GM12878 (cell line): Measurements from ENCODE around the gene SYNGR1. TPM values are rescaled to one million over a fixed set of nuclear protein-coding genes. Genes with fewer than 3 reads are reported as not detected.

Source experiments
- ATF7 ChIP-seq: fragments of 450-650 bp; IDR thresholded peaks from 2 replicates; pipeline ENCODE4 v1.6.1; 2016; ENCODE audit warnings: low read depth, mild to moderate bottlenecking
- CEBPB ChIP-seq, 2 experiments: fragments of 150-350 bp in 1 of 2; IDR thresholded peaks; 2 replicates each; pipeline ENCODE4 v1.6.1; 2012 to 2014; ENCODE audit warnings: low read depth in 2 of 2, low read length in 2 of 2, borderline replicate concordance in 1 of 2, inconsistent platforms in 1 of 2
- EED ChIP-seq: sonication (generic); IDR thresholded peaks from 2 replicates; pipeline ENCODE4 v1.6.1; 2016; ENCODE audit warnings: antibody characterized with exemption, low read depth
- FOS ChIP-seq: IDR thresholded peaks from 3 replicates; pipeline ENCODE4 v1.6.1; 2011; ENCODE audit warnings: borderline replicate concordance; ENCODE audit not compliant: insufficient read length; ENCODE audit errors: extremely low read depth
- KDM1A ChIP-seq: fragments of 200-600 bp; sonication (generic); IDR thresholded peaks from 2 replicates; pipeline ENCODE4 v1.6.1; 2016; ENCODE audit warnings: borderline replicate concordance
- KLF5 ChIP-seq: fragments of 450-650 bp; IDR thresholded peaks from 2 replicates; pipeline ENCODE4 v1.6.1; 2014; ENCODE audit warnings: mild to moderate bottlenecking; ENCODE audit not compliant: partially characterized antibody
- MTA3 ChIP-seq: IDR thresholded peaks from 2 replicates; pipeline ENCODE4 v1.6.1; 2012; ENCODE audit warnings: low read length, inconsistent platforms, borderline replicate concordance
- NR2C1 ChIP-seq: fragments of 450-650 bp; IDR thresholded peaks from 2 replicates; pipeline ENCODE4 v1.6.1; 2017; ENCODE audit warnings: antibody characterized with exemption, mild to moderate bottlenecking, moderate library complexity
- PML ChIP-seq: IDR thresholded peaks from 2 replicates; pipeline ENCODE4 v1.6.1; 2012; ENCODE audit warnings: low read length, inconsistent platforms
- POLR2AphosphoS2 ChIP-seq: IDR thresholded peaks from 2 replicates; pipeline ENCODE4 v1.6.1; 2011; ENCODE audit warnings: low read depth, mild to moderate bottlenecking, low read length, improper control_type of control experiment, moderate library complexity
- POU2F2 ChIP-seq: IDR thresholded peaks from 3 replicates; pipeline ENCODE4 v1.6.1; 2011; ENCODE audit warnings: low read depth, mild to moderate bottlenecking, low read length, borderline replicate concordance
- RAD21 ChIP-seq: IDR thresholded peaks from 2 replicates; pipeline ENCODE4 v1.6.1; 2011; ENCODE audit warnings: mild to moderate bottlenecking, low read depth, low read length, moderate library complexity; ENCODE audit not compliant: insufficient read depth
- SMAD5 ChIP-seq: IDR thresholded peaks from 2 replicates; pipeline ENCODE4 v1.6.1; 2016; ENCODE audit warnings: antibody characterized with exemption, low read depth
- STAT1 ChIP-seq: fragments of 450-650 bp; conservative IDR thresholded peaks from 2 replicates; pipeline ENCODE4 v1.6.1; 2014; ENCODE audit warnings: antibody characterized with exemption, mild to moderate bottlenecking
- STAT3 ChIP-seq: IDR thresholded peaks from 2 replicates; pipeline ENCODE4 v1.6.1; 2011; ENCODE audit warnings: low read depth, low read length, improper control_type of control experiment
- TBL1XR1 ChIP-seq: IDR thresholded peaks from 2 replicates; pipeline ENCODE4 v1.6.1; 2012; ENCODE audit warnings: low read depth, low read length, improper control_type of control experiment
- ZBED1 ChIP-seq: IDR thresholded peaks from 2 replicates; pipeline ENCODE4 v1.6.1; 2016; ENCODE audit warnings: borderline replicate concordance
- ZNF24 ChIP-seq: fragments of 450-650 bp; IDR thresholded peaks from 2 replicates; pipeline ENCODE4 v1.6.1; 2017; ENCODE audit warnings: antibody characterized with exemption, mild to moderate bottlenecking
- polyA plus RNA-seq, 11 experiments: library from polyadenylated mRNA; depleted of rRNA in 4 of 11; unstranded in 6 of 11; stranded (reverse) in 5 of 11; fragments of >200 nt; fragmentation: Nextera tagmentation in 4 of 11; fragmentation: Illumina TruSeq in 1 of 11; extraction: Ambion mirVana in 4 of 11; extraction: Trizol in 1 of 11; gene quantifications; 1 replicate in 1 of 11; 2 replicates in 10 of 11; pipeline versions ENCODE4 v1.2.1 to v1.2.3, GENCODE V29; 2011 to 2016; ENCODE audit warnings: inconsistent platforms in 2 of 11, missing spikeins in 2 of 11, low read depth in 1 of 11
- total RNA-seq, 4 experiments: library from RNA; depleted of rRNA in 3 of 4; stranded (reverse); fragments of >200 nt in 3 of 4; fragmentation: Illumina TruSeq in 1 of 4; extraction: Trizol in 1 of 4; gene quantifications; 2 replicates each; pipeline versions ENCODE4 v1.2.1 to v1.2.3, GENCODE V29; 2013 to 2021
- TF ChIP-seq, protein P1 (sequence below): fragments of 450-650 bp; IDR thresholded peaks from 2 replicates; pipeline ENCODE4 v1.6.1; 2017; ENCODE audit warnings: mild to moderate bottlenecking, moderate library complexity
- TF ChIP-seq, protein P2 (sequence below): fragments of 450-650 bp; formaldehyde crosslinking; IDR thresholded peaks from 2 replicates; pipeline ENCODE4 v1.5.0; 2022; ENCODE audit warnings: mild to moderate bottlenecking, missing genetic modification characterization
- TF ChIP-seq, protein P3 (sequence below): IDR thresholded peaks from 2 replicates; pipeline ENCODE4 v1.6.1; 2011; ENCODE audit warnings: mild to moderate bottlenecking, low read depth, low read length, moderate library complexity; ENCODE audit not compliant: insufficient replicate concordance

Gene SYNGR1
- total and polyA plus RNA-seq, 10 of the 15 experiments (the other 5 are each of a cell fraction or from before 2014, with no cell fraction given) = 0.87 to 9.2 (median 3.5) TPM

DNA sequence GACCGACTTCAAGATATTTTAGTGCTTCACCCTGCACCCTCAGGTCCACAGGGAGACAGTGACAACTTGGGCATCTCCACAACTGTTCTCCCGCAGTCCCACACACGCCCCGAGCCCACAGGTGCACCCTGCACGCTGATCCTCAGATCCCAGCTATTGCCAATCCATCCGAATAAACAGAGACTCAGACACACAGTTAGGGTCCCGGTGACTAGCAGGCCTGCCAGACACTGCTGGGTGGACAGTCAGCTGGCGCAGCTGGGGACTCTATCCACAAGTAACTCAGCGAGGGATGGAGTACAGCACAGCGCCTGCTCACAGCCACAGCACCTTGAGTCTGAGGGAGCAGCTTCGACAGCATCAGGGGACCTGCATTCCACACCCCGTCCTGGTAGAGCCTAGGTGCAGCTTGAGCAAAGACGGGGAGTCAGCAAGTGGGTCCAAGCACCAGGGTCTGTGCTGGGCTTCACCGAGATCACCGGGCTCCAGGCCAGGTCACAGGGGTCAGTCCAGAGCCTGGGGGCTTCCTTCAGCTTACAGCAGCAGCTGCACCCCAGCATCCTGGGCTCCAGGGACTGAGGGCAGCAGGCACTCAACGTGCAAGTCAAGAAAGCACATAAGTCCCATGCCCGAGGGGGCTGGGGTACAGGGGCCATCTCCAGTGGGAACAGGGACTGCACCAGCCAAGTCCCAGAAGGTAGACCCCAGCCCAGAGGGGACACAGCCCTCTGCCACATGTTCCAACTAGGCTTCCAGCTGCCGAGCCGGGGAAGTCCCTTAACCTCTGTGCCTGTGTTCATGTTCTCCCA lies 38.0 kb upstream of the SYNGR1 start (continued):
- TF ChIP-seq, protein P1, sequence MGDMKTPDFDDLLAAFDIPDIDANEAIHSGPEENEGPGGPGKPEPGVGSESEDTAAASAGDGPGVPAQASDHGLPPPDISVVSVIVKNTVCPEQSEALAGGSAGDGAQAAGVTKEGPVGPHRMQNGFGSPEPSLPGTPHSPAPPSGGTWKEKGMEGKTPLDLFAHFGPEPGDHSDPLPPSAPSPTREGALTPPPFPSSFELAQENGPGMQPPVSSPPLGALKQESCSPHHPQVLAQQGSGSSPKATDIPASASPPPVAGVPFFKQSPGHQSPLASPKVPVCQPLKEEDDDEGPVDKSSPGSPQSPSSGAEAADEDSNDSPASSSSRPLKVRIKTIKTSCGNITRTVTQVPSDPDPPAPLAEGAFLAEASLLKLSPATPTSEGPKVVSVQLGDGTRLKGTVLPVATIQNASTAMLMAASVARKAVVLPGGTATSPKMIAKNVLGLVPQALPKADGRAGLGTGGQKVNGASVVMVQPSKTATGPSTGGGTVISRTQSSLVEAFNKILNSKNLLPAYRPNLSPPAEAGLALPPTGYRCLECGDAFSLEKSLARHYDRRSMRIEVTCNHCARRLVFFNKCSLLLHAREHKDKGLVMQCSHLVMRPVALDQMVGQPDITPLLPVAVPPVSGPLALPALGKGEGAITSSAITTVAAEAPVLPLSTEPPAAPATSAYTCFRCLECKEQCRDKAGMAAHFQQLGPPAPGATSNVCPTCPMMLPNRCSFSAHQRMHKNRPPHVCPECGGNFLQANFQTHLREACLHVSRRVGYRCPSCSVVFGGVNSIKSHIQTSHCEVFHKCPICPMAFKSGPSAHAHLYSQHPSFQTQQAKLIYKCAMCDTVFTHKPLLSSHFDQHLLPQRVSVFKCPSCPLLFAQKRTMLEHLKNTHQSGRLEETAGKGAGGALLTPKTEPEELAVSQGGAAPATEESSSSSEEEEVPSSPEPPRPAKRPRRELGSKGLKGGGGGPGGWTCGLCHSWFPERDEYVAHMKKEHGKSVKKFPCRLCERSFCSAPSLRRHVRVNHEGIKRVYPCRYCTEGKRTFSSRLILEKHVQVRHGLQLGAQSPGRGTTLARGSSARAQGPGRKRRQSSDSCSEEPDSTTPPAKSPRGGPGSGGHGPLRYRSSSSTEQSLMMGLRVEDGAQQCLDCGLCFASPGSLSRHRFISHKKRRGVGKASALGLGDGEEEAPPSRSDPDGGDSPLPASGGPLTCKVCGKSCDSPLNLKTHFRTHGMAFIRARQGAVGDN = no peak
- TF ChIP-seq STAT1 (no peak), KLF5 (no peak), POU2F2 (0 out of 3 replicates have a peak, but pooled peaks have one; percentile 14), ZBED1 (peak; percentile 20), POLR2AphosphoS2 (peak; percentile 53; the same call in 1 of the 2 replicates), ATF7 (no peak), RAD21 (no peak), PML (peak; percentile 43; the same call in 1 of the 2 replicates), MTA3 (peak; percentile 69; the same call in 1 of the 2 replicates), TBL1XR1 (no peak), STAT3 (no peak), ZNF24 (no peak), CEBPB (IDR thresholded peaks at IDR 0.05; ENCODE audit: borderline replicate concordance in 1 of 2, low read depth in 2 of 2, low read length in 2 of 2) (no peak), EED (no peak), FOS (no peak), SMAD5 (peak; percentile 57), NR2C1 (no peak), KDM1A (no peak)
- TF ChIP-seq, protein P2, sequence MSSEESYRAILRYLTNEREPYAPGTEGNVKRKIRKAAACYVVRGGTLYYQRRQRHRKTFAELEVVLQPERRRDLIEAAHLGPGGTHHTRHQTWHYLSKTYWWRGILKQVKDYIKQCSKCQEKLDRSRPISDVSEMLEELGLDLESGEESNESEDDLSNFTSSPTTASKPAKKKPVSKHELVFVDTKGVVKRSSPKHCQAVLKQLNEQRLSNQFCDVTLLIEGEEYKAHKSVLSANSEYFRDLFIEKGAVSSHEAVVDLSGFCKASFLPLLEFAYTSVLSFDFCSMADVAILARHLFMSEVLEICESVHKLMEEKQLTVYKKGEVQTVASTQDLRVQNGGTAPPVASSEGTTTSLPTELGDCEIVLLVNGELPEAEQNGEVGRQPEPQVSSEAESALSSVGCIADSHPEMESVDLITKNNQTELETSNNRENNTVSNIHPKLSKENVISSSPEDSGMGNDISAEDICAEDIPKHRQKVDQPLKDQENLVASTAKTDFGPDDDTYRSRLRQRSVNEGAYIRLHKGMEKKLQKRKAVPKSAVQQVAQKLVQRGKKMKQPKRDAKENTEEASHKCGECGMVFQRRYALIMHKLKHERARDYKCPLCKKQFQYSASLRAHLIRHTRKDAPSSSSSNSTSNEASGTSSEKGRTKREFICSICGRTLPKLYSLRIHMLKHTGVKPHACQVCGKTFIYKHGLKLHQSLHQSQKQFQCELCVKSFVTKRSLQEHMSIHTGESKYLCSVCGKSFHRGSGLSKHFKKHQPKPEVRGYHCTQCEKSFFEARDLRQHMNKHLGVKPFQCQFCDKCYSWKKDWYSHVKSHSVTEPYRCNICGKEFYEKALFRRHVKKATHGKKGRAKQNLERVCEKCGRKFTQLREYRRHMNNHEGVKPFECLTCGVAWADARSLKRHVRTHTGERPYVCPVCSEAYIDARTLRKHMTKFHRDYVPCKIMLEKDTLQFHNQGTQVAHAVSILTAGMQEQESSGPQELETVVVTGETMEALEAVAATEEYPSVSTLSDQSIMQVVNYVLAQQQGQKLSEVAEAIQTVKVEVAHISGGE (CRISPR knock-in tag) = no peak
- TF ChIP-seq, protein P3, sequence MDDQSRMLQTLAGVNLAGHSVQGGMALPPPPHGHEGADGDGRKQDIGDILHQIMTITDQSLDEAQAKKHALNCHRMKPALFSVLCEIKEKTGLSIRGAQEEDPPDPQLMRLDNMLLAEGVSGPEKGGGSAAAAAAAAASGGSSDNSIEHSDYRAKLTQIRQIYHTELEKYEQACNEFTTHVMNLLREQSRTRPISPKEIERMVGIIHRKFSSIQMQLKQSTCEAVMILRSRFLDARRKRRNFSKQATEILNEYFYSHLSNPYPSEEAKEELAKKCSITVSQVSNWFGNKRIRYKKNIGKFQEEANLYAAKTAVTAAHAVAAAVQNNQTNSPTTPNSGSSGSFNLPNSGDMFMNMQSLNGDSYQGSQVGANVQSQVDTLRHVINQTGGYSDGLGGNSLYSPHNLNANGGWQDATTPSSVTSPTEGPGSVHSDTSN = no peak
